Measurements from ENCODE around the gene HOXC13. TPM values are rescaled to one million over a fixed set of nuclear protein-coding genes. Genes with fewer than 3 reads are reported as not detected.
A peak's percentile ranks its signal among the peaks of the same experiment; 100 is the strongest.

Gene HOXC13
- total RNA-seq, 3 donors from 2014 or later, result not detected

DNA sequence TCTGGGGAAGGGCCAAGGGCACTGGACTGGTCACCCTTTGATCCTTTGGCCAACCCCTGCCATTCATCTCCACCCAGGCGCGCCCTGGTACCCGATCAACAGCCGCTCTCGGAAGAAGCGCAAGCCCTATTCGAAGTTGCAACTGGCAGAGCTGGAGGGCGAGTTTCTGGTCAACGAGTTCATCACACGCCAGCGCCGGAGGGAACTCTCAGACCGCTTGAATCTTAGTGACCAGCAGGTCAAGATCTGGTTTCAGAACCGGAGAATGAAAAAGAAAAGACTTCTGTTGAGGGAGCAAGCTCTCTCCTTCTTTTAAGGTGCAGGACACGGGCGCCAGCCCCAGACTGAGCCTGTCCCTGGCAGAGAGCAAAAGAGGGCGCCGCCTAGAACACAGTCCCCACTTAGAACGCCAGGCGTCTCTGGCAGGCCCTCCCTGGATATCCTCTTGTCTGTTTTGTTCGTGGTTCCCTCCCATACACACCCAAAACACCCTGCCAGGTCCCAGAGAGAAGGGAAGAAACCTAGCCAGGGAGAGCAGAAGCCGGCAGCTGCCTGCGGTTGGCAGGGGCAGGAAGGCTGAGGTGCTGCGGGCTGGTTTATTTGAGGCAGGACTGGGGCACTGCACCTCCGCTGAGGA lies 17.7 kb downstream of the HOXC13 start:
- no peak overlapping the region for H3K4me3 Mint-ChIP-seq
- H3K27me3 Mint-ChIP-seq (ENCODE audit: low read depth), result peaks cover 86% of the 10 kb centered on the region
- ATAC-seq, result peak in 1 of 2 donors; percentile 38
- H3K4me1 Mint-ChIP-seq (ENCODE audit: low read depth), result peaks cover 22% of the 10 kb centered on the region
- H3K9me3 Mint-ChIP-seq, result no peaks in the 10 kb centered on the region
- DNase-seq, result no peak
- H3K36me3 Mint-ChIP-seq (ENCODE audit: insufficient read depth), result no peaks in the 10 kb centered on the region

DNA sequence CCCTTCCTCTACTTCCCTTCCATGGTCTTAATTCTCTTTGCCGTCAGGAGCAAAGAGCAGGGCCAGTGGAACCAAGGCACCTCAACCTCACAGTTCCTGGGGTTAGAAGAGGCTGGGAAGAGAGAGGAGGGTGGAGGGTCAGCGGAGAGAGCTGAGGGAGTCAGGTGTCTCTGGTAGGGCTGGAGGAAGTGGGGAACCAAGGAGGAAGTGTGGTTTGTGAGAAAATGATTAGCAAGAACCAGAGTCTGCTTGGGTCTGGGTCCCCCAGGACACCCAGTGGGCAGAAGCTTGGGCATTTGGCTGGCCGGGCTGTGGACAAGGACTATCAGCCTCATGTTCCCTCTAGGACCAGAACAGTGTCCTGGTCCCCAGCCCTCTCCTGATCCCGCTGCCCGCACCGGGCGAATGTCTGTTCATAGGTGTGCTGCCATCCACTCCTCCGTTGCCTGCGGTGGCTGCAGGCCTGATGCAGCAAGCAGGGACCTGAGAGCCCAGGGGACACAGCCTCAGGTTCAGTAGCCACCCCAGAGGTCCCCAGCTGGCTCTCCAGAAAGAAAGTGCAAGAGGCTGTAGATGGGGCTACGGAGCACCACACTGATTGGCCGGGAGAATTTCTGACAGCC lies 18.4 kb downstream of the HOXC13 start:
- H3K4me1 Mint-ChIP-seq (ENCODE audit: low read depth), result peaks cover 20% of the 10 kb centered on the region
- H3K27me3 Mint-ChIP-seq (ENCODE audit: low read depth), result peaks cover 86% of the 10 kb centered on the region
- H3K9me3 Mint-ChIP-seq, result no peaks in the 10 kb centered on the region
- ATAC-seq, result no peak
- H3K36me3 Mint-ChIP-seq (ENCODE audit: insufficient read depth), result no peaks in the 10 kb centered on the region
- H3K4me3 Mint-ChIP-seq, result no peak overlapping the region
- no peak for DNase-seq

DNA sequence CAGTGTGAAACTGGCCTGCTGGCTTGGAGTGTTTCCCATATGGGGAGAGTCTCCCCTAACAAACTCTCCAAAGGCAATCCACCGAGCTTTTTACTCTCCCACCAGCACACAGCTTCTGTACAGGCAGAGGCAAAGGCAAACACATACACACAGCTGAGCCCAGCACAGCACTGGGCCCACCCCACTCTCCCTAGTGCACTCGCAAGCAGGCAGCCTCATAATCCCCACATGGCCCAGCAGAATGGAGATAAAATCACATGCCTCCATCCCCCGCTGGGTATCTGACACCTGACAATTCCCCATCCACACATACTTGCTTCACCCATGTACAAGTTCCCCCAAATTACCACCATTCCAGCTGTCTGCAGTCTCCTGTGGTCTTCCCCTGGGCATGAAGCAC lies 19.5 kb downstream of the HOXC13 start:
- DNase-seq (no peak), ATAC-seq (no peak)
- H3K36me3 Mint-ChIP-seq (ENCODE audit: insufficient read depth), result no peaks in the 10 kb centered on the region
- H3K4me3 Mint-ChIP-seq, result no peak overlapping the region
- peaks cover 20% of the 10 kb centered on the region for H3K4me1 Mint-ChIP-seq (ENCODE audit: low read depth)
- H3K27me3 Mint-ChIP-seq (ENCODE audit: low read depth), result peaks cover 86% of the 10 kb centered on the region
- no peaks in the 10 kb centered on the region for H3K9me3 Mint-ChIP-seq

DNA sequence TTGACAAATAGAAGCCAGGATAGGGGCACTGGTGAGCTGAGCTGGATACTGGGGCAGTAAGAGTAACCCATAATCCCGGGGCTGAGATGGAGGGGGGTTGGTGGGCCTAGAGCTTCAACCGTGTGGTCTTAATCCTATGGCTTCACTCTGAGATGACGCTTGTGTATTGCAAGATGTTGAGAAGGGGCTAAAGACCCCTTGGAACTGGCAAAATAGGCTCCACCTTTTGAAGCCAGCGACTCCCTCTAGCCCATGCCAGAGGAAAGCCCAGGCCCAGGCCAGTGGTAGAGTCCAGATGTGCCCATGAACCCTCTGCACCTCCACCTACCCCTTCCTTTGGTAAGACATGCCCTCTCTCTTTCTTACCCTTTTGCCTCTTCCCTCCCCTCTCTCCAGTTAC lies 20.7 kb downstream of the HOXC13 start:
- Mint-ChIP-seq H3K4me1 (ENCODE audit: low read depth) (peaks cover 23% of the 10 kb centered on the region), H3K9me3 (no peaks in the 10 kb centered on the region), H3K27me3 (ENCODE audit: low read depth) (peaks cover 84% of the 10 kb centered on the region), H3K36me3 (ENCODE audit: insufficient read depth) (no peaks in the 10 kb centered on the region), H3K4me3 (no peak overlapping the region)
- no peak for DNase-seq
- ATAC-seq, result no peak

DNA sequence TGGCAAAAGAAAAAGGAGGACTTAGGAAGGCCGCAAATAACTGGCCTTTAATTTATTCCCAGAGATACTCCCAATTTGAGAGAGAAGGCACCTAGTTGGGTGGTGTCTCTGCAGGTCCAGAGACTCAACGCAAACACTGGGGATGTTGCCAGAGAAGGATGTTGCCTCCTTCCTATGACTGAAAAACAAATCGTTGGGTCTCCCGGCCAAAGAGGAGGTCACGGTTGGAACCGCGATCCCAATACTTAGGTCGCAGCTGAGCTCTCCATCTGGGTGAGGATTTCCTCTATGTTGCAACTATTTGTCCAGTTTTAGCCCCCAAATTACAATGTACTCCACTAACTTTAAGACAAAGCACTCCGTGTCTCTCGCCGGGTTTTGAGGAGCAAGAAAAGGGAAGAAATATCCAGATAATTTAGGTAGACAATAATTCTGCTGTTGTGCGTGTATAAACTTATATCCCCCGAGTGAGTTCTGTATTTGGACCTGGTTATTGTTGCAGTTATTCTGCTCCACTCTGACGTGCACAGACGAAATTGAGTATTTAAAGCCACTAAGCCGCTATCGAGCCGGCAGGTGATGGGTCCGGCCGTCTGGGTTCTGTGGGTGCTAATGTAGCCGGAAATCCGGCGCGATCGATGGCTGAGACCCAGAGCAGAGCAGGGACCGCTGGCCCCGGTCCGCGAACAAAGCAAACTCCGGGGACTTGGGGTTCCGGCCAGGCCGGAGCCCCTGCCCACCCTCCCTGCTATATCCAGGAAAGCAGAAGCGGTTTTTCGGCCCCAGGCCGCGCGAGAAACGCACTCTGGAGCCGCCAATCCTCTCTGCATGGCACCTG lies 21.8 kb downstream of the HOXC13 start:
- no peaks in the 10 kb centered on the region for H3K36me3 Mint-ChIP-seq (ENCODE audit: insufficient read depth)
- H3K4me1 Mint-ChIP-seq (ENCODE audit: low read depth), result peaks cover 33% of the 10 kb centered on the region
- ATAC-seq (no peak), DNase-seq (no peak)
- H3K27me3 Mint-ChIP-seq (ENCODE audit: low read depth), result peaks cover 87% of the 10 kb centered on the region
- no peak overlapping the region for H3K4me3 Mint-ChIP-seq
- no peaks in the 10 kb centered on the region for H3K9me3 Mint-ChIP-seq

DNA sequence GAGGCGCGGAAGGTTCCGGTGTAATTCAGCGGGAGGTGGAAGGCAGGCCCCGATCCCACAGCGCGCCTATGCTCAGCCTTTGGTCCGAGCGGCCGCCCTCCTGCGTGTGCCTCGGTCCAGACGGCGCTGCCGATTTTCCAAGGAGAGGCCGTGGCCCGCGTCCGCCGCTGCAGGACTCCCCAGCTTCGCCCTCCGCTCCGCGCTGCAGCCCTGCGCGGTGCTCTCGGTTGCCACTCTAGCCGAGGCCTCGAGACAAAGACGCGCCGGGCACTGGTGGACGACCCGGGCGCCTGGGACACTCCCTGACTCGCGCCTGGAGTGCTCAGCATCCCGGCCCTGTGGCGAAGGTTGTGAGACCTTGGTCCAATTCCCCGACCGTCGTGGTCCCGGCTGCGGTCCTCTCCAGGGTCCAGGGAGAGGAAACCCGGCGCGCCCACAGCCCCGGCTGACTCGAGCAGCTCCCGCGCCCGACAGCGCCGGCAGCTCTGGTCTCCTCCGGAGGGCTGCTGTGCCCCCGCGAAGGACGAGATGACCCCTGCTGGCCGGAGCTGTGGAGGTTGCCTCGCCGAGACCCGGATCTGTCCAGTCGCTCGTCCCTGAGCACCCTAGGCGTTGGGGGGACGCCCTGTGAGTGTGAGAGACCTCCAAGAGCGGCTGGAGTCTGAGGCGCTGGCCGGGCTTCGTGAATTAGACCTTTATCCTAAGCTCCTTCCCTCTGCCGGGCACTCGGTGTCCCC lies 22.6 kb downstream of the HOXC13 start:
- Mint-ChIP-seq H3K27me3 (ENCODE audit: low read depth) (peaks cover 87% of the 10 kb centered on the region), H3K9me3 (no peaks in the 10 kb centered on the region), H3K4me3 (no peak overlapping the region), H3K36me3 (ENCODE audit: insufficient read depth) (peaks cover under 1% of the 10 kb centered on the region), H3K4me1 (ENCODE audit: low read depth) (peaks cover 34% of the 10 kb centered on the region)
- DNase-seq (no peak), ATAC-seq (no peak)

DNA sequence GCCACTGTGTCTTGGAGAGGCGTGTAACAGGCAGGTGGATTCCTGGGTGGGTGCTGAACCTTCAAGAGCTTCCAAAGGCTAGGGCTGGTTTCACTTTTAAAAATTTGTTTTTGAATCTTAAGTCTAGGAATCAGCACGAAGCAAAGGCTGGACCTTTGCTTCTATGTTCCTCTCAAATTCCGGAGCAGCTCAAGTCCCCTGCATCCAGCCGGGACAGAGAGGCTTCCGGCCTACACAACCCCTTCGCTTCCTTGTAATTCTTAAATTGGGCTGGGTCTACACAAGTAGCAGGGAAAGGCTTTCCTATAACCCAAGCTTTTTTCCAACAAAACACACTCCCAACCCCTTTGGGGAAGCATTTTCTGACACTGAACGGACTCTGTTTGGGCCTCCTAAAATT lies 24.4 kb downstream of the HOXC13 start:
- Mint-ChIP-seq H3K4me1 (ENCODE audit: low read depth) (peaks cover 38% of the 10 kb centered on the region), H3K27me3 (ENCODE audit: low read depth) (peaks cover 88% of the 10 kb centered on the region), H3K36me3 (ENCODE audit: insufficient read depth) (peaks cover 1% of the 10 kb centered on the region), H3K4me3 (no peak overlapping the region), H3K9me3 (no peaks in the 10 kb centered on the region)
- DNase-seq (no peak), ATAC-seq (no peak)

DNA sequence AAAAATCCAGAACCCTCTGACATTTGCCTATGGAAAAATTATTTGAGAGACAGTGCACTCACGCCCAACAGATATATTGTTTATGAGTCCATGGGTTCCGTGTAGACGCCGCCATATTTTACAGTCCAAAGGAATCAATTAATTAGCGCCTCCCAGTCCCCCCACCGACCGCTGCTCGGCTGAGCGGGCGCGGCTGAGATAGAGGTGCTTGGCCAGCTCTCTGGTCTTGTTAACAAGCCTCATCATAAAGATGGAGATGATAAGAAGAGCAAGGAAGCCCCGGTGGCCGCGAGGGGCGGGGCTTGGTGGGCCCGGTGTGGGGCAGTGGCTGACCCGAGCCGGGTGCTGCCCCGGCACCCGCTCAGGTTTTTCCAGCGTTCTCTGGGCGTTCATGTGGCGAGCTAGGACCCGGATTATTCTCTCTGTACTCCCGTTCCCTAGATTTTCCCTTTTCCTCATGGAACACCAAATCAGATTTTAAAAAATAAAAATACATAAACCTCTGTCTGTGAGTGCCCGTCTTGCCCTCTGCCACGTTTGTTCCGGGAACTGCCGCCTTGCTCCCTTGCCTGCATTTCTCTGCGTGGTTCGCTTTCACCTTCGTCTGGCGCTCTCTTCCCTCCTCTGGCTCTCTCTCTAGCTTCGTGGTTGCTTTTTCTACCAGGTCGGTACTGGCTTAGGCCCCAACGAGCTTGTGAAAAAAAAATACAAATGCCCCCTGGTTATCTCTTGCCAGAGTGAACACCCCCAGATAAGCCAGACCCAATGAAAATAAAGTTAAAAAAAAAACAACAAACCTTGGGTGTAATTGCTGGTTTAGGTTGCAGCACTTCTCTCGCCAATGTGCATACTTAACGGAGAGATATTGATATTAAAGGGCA lies 25.0 kb downstream of the HOXC13 start:
- peaks cover 38% of the 10 kb centered on the region for H3K4me1 Mint-ChIP-seq (ENCODE audit: low read depth)
- H3K9me3 Mint-ChIP-seq, result no peaks in the 10 kb centered on the region
- H3K4me3 Mint-ChIP-seq, result no peak overlapping the region
- ATAC-seq (no peak), DNase-seq (no peak)
- peaks cover 88% of the 10 kb centered on the region for H3K27me3 Mint-ChIP-seq (ENCODE audit: low read depth)
- peaks cover 1% of the 10 kb centered on the region for H3K36me3 Mint-ChIP-seq (ENCODE audit: insufficient read depth)

DNA sequence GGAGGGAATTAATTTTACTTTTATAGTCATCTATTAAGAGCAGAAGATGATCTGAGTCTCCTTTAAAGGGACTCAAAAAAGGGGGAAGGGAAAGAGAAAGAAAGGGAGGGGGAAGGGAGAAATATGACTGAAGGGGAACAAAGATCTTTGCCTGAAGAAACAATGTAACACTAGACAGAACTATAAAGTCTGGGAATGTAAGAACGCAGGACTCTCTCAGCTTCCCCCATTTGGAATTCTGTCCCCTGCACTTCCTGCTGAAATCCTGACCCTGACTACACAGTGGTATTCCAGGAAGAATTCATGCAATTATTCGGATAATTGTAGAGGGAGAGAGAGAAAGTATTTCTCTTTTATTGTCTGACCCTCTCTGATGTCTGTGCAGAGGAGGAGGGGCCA lies 25.7 kb downstream of the HOXC13 start:
- Mint-ChIP-seq H3K9me3 (no peaks in the 10 kb centered on the region), H3K4me1 (ENCODE audit: low read depth) (peaks cover 38% of the 10 kb centered on the region), H3K36me3 (ENCODE audit: insufficient read depth) (peaks cover 1% of the 10 kb centered on the region), H3K4me3 (no peak overlapping the region), H3K27me3 (ENCODE audit: low read depth) (peaks cover 90% of the 10 kb centered on the region)
- no peak for DNase-seq
- no peak for ATAC-seq

DNA sequence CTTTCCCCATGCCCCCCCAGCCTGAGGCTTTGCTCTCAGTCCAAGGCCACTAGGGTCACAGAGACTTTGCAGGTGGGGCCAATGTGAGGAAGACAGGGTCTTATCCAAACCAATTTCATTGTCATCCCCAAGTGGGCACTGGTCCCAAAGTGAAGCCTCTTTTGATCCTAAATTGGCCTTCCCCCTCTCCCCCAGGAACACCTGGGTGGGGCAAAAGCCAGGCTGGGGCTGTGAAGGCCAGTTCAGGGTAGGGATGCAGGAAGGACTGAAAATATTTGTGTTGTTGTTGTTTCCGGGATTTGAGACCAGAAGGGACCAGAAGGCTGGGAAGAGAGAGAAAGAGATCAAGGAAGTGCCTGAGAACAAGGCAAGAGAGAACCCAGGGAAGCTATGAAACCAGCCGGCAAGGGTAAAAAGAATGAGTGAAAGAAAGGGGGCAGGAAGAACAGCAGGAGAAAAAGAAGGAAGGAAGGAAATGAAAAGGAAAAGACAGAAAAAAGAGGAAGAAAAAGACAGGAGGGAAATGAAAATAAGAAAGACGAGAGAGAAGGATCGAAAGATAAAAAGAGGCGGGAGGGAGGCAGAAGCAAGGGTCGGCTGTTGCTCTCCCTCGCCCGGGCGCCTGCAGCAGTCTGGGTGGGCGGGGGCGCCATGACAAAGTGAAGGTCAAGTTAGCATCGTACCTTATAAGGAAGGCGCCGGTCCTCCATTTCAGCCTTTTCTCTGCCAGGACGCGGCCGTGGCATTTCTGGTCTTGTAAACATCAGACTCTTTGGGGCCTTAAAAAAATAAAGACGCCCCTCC lies 26.9 kb downstream of the HOXC13 start:
- no peak for DNase-seq
- peaks cover 90% of the 10 kb centered on the region for H3K27me3 Mint-ChIP-seq (ENCODE audit: low read depth)
- peak overlapping the region; percentile 14 for H3K4me3 Mint-ChIP-seq
- peaks cover 1% of the 10 kb centered on the region for H3K36me3 Mint-ChIP-seq (ENCODE audit: insufficient read depth)
- peaks cover 35% of the 10 kb centered on the region for H3K4me1 Mint-ChIP-seq (ENCODE audit: low read depth)
- no peak for ATAC-seq
- H3K9me3 Mint-ChIP-seq, result no peaks in the 10 kb centered on the region

DNA sequence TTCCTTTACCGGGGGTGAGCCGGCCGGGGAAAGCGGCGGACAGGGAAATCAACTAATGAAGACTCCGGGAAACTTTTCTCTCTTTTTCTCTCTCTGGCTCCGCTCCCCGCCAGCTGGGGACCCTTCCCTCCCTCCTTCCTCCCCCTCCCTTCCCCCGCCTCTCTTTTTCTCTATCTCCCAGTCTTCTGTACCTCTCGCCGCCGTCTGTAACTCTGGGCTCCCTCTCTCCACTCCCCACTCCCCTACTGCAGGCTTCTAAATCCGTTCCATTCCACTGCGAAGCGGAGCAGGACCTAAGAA lies 27.4 kb downstream of the HOXC13 start:
- no peak for ATAC-seq
- Mint-ChIP-seq H3K4me3 (no peak overlapping the region), H3K9me3 (no peaks in the 10 kb centered on the region), H3K27me3 (ENCODE audit: low read depth) (peaks cover 93% of the 10 kb centered on the region), H3K36me3 (ENCODE audit: insufficient read depth) (peaks cover 1% of the 10 kb centered on the region), H3K4me1 (ENCODE audit: low read depth) (peaks cover 33% of the 10 kb centered on the region)
- no peak for DNase-seq

DNA sequence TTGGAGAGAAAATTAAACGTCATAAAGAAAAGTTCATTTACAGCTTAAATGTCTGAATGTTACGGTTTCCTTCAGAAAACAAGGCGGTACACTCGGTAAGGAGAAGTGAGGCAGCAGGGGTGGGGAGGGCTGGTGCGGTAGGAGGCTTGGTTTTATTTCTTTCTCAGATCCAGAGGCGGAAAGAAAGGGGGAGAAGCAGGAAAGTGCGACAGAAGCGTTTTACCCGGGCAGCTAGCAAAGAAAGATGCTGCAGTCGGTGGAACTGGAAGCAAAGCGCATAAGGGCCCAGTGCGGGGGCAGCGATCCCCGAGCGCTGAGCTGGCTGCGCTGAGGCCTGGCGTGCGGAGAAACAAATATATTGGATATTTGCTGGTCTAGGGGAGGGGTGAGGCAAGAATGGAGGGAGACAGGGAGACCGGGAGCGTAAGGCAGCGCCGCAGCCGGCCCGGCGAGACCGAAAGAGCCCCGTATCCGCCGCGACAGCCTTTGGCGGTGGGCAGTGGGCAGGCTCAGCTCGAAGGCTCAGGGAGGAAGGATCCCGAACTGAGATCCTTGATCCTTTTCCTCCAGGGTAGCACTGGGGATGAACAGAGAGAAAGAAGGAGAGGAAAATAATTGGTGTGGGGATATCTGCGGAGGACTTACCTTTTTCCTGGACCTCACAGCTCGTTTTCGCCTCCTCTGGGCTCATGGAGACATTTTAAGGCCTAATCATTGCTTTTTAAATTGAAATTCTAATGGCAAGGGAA lies 27.9 kb downstream of the HOXC13 start:
- Mint-ChIP-seq H3K4me1 (ENCODE audit: low read depth) (peaks cover 33% of the 10 kb centered on the region), H3K9me3 (no peaks in the 10 kb centered on the region), H3K36me3 (ENCODE audit: insufficient read depth) (peaks cover 1% of the 10 kb centered on the region), H3K27me3 (ENCODE audit: low read depth) (peaks cover 97% of the 10 kb centered on the region), H3K4me3 (no peak overlapping the region)
- ATAC-seq (no peak), DNase-seq (no peak)
